ENCODE results near the gene MYCBP2.
"Not testable (repeated sequence)": the region's sequence is repeated elsewhere in the genome, so short reads cannot be mapped to it uniquely, and the experiment has no call there.

MYCBP2 gene

DNA sequence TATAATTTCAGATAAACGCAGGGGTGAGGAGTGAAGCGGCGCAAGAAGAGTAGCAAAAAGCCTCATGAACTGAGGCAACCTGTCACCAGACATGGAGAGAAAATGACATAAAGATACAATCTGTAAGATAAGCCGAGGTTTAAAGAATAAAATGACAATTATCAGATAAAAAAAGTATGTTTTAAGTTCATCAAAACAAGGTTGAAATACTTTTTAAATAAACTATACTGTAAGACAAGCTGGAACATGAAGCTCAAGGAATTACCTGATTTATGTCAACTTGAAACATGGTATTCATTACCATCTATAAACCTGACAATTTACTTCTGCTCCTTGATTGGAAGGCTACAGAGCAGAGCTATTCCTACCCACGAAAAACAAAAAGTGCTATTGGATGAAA is 61.6 kb downstream of the MYCBP2 start:
- Mint-ChIP-seq H3K27me3 (ENCODE audit: low read depth) (no peaks in the 10 kb centered on the region), H3K4me1 (no peaks in the 10 kb centered on the region), H3K27ac (no peak overlapping the region), H3K9me3 (no peaks in the 10 kb centered on the region), H3K36me3 (ENCODE audit: low read depth) (peaks cover 26% of the 10 kb centered on the region), H3K4me3 (no peak overlapping the region)
- TF ChIP-seq, protein P1, sequence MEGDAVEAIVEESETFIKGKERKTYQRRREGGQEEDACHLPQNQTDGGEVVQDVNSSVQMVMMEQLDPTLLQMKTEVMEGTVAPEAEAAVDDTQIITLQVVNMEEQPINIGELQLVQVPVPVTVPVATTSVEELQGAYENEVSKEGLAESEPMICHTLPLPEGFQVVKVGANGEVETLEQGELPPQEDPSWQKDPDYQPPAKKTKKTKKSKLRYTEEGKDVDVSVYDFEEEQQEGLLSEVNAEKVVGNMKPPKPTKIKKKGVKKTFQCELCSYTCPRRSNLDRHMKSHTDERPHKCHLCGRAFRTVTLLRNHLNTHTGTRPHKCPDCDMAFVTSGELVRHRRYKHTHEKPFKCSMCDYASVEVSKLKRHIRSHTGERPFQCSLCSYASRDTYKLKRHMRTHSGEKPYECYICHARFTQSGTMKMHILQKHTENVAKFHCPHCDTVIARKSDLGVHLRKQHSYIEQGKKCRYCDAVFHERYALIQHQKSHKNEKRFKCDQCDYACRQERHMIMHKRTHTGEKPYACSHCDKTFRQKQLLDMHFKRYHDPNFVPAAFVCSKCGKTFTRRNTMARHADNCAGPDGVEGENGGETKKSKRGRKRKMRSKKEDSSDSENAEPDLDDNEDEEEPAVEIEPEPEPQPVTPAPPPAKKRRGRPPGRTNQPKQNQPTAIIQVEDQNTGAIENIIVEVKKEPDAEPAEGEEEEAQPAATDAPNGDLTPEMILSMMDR (IDR thresholded peaks at IDR 0.05; ENCODE audit: unreplicated experiment in 3 of 3), result no peak

GRCh38 chr13:77262198-77262597 is 64.7 kb downstream of the MYCBP2 start:
- no peaks in the 10 kb centered on the region for H3K9me3 Mint-ChIP-seq
- H3K36me3 Mint-ChIP-seq (ENCODE audit: low read depth), result peaks cover 37% of the 10 kb centered on the region
- H3K27me3 Mint-ChIP-seq (ENCODE audit: low read depth), result no peaks in the 10 kb centered on the region
- H3K4me3 Mint-ChIP-seq, result no peak overlapping the region
- TF ChIP-seq, protein P1 (IDR thresholded peaks at IDR 0.05; ENCODE audit: unreplicated experiment in 3 of 3), result no peak
- no peak overlapping the region for H3K27ac Mint-ChIP-seq
- H3K4me1 Mint-ChIP-seq, result no peaks in the 10 kb centered on the region

- Mint-ChIP-seq H3K36me3 (ENCODE audit: low read depth) (peaks cover 42% of the 10 kb centered on the region), H3K4me1 (no peaks in the 10 kb centered on the region), H3K9me3 (no peaks in the 10 kb centered on the region), H3K27ac (no peak overlapping the region), H3K27me3 (ENCODE audit: low read depth) (no peaks in the 10 kb centered on the region), H3K4me3 (no peak overlapping the region)
- TF ChIP-seq, protein P1 (IDR thresholded peaks at IDR 0.05; ENCODE audit: unreplicated experiment in 3 of 3), result no peak
Measured at GRCh38 chr13:77250975-77251374, 75.9 kb downstream of the MYCBP2 start.

DNA sequence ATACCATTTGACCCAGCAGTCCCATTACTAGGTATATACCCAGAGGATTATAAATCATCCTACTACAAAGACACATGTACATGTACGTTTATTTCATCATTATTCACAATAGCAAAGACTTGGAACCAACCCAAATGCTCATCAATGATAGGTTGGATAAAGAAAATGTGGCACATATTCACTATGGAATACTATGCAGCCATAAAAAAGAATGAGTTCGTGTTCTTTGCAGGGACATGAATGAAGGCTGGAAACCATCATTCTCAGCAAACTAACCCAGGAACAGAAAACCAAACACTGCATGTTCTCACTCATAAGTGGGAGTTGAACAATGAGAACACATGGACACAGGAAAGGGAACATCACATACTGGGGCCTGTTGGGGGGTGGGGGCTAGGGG is 81.7 kb downstream of the MYCBP2 start:
- not testable (repeated sequence) for H3K27ac Mint-ChIP-seq; H3K4me3 Mint-ChIP-seq; H3K27me3 Mint-ChIP-seq (ENCODE audit: low read depth); H3K9me3 Mint-ChIP-seq; H3K4me1 Mint-ChIP-seq
- peaks cover 49% of the 10 kb centered on the region for H3K36me3 Mint-ChIP-seq (ENCODE audit: low read depth)

DNA sequence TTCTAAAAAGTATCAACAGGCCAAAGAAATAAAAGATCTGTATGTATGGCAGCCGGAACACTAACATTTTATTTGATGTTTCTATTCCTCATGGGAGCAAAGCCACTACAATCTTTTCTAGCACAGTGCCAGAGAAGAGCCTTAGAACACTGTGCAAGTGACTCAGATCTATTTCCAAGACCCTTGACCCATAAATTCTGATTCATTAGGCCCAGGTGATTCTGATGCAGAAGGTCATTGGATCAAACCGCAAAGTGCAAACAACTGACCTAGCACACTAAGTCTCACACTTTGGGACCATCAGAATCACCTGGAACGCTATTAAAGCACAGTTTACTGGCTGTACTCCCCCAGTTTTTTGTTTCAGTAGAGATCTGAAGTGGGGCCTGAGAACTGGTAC is 87.6 kb downstream of the MYCBP2 start:
- Mint-ChIP-seq H3K27me3 (ENCODE audit: low read depth) (no peaks in the 10 kb centered on the region), H3K4me3 (no peak overlapping the region), H3K4me1 (no peaks in the 10 kb centered on the region), H3K27ac (no peak overlapping the region), H3K36me3 (ENCODE audit: low read depth) (peaks cover 18% of the 10 kb centered on the region), H3K9me3 (no peaks in the 10 kb centered on the region)
- TF ChIP-seq, protein P1 (IDR thresholded peaks at IDR 0.05; ENCODE audit: unreplicated experiment in 3 of 3), result no peak

- H3K9me3 Mint-ChIP-seq, result no peaks in the 10 kb centered on the region
- H3K27me3 Mint-ChIP-seq (ENCODE audit: low read depth), result no peaks in the 10 kb centered on the region
- H3K4me1 Mint-ChIP-seq, result no peaks in the 10 kb centered on the region
- no peak overlapping the region for H3K27ac Mint-ChIP-seq
- no peak overlapping the region for H3K4me3 Mint-ChIP-seq
- TF ChIP-seq, protein P1 (IDR thresholded peaks at IDR 0.05; ENCODE audit: unreplicated experiment in 3 of 3), result no peak
- peaks cover 9% of the 10 kb centered on the region for H3K36me3 Mint-ChIP-seq (ENCODE audit: low read depth)
Measured at GRCh38 chr13:77235456-77236022, 91.4 kb downstream of the MYCBP2 start.
